HFF-Myc (cell line): ENCODE data around the gene OR51I2.

Experiments
- DNase-seq: peaks from one replicate; pipeline ENCODE4 v3.0.0-alpha.2; 2011; ENCODE audit warnings: low read depth; ENCODE audit errors: extremely low read depth
- H3K4me3 ChIP-seq: replicated peaks from 2 replicates; pipeline ENCODE4 v1.5.1; 2011; ENCODE audit warnings: low read depth, mild to moderate bottlenecking, control low read depth, low read length
- CTCF ChIP-seq: IDR thresholded peaks from 2 replicates; pipeline ENCODE4 v1.5.1; 2012; ENCODE audit warnings: mild to moderate bottlenecking, low read depth, low read length, control low read depth; ENCODE audit errors: missing control alignments

The OR51I2 gene

GRCh38 chr11:5504403-5504921 is 55.3 kb downstream of the OR51I2 start:
- DNase-seq: no peak
- H3K4me3 ChIP-seq: no peak overlapping the region
- TF ChIP-seq CTCF: no peak

- DNase-seq: no peak
- TF ChIP-seq CTCF: no peak
- H3K4me3 ChIP-seq: no peak overlapping the region
Observed at GRCh38 chr11:5505363-5506048, 56.4 kb downstream of the OR51I2 start.
